Measurements from ENCODE around the gene THAP7. TPM values are rescaled to one million over a fixed set of nuclear protein-coding genes. Genes with fewer than 3 reads are reported as not detected.
A peak's percentile ranks its signal among the peaks of the same experiment; 100 is the strongest.
"Not testable (repeated sequence)": the region's sequence is repeated elsewhere in the genome, so short reads cannot be mapped to it uniquely, and the experiment has no call there.

Gene THAP7
- polyA plus RNA-seq, 4 donors: 16.0 to 28.9 (median 22.5) TPM

- DNase-seq (ENCODE audit: low read depth in 4 of 4, low spot score in 2 of 4): no peak
Observed at GRCh38 chr22:20980523-20980922, 21.4 kb downstream of the THAP7 start.

GRCh38 chr22:20979940-20980453 lies 21.9 kb downstream of the THAP7 start:
- DNase-seq (ENCODE audit: low read depth in 4 of 4, low spot score in 2 of 4): no peak

DNA sequence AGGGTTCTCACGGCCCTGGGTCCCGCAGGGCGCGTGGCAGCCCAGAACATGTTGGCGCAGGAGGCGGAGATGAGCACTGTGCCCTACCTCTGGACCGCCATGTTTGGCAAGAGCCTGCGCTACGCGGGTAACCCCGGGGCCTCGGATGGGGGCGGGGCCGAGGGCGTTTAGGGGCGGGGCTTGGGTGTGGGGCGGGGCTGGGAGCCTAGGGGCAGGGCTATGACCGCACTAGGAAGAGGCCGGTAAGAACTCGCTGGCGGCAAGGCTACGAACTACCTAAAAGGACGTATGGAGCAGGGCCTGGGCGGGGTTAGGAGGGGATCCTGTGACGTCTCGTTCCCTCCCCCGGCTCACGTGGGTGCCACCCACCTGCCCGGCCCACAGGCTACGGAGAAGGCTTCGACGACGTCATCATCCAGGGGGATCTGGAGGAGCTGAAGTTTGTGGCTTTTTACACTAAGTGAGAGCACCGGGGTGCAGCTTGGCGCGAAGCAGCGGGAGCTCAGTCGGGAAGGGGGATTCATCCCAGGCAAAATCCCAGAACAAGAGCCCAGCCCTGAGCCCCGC lies 22.6 kb downstream of the THAP7 start:
- peak in 1 of 4 donors; percentile 51 for DNase-seq (ENCODE audit: low read depth in 4 of 4, low spot score in 2 of 4)

- DNase-seq (ENCODE audit: low read depth in 4 of 4, low spot score in 2 of 4): no peak
Observed at GRCh38 chr22:20978419-20978818, 23.5 kb downstream of the THAP7 start.

DNA sequence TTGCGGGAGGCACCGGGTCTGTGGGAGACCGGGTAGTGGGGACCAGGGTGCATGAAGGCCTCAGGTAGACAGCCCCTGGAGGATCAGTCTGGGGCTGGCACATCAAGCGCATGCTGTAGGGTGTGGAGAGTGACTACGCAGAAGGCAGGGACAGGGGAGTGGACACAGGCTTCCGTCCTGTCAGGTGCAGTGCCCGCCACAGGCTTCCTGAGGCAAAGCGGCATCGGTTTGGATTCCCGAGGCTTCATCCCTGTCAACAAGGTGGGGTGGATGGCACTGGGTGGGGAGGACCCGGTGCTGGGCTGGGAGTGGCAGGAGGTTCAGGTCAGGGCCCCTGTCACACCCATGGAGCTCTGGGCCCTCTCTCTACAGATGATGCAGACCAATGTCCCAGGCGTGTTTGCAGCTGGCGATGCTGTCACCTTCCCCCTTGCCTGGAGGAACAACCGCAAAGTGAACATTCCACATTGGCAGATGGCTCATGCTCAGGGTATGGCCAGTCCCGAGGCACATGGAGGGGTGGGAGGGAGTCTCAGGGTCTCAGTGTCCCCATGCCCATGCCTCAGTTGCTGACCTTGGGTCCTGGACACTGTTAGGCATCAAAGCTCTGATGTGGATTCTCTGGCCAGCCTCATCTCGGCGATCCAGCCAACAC lies 24.3 kb downstream of the THAP7 start:
- DNase-seq (ENCODE audit: low read depth in 4 of 4, low spot score in 2 of 4): no peak

DNA sequence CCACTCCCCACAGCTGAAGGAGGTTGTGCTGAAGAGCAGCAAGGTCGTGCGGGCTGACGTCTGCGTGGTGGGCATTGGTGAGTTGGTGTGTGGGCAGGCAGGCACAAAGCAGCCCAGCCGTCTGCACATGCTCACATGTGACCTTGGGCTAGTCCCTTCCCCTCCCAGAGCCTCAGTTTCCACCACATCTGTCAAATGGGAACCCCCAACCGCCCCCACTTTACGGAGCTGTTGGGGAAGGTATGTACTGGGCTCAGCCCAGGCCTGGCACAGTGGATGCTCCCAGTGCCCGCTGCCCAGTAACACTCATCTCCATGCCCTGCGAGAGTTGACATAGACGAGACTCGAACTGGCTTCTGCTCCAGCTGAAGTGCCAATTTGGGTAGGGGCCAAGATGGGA lies 24.9 kb downstream of the THAP7 start:
- no peak for DNase-seq (ENCODE audit: low read depth in 4 of 4, low spot score in 2 of 4)

- no peak for DNase-seq (ENCODE audit: low read depth in 4 of 4, low spot score in 2 of 4)
Observed at GRCh38 chr22:20976291-20976877, 25.5 kb downstream of the THAP7 start.

DNA sequence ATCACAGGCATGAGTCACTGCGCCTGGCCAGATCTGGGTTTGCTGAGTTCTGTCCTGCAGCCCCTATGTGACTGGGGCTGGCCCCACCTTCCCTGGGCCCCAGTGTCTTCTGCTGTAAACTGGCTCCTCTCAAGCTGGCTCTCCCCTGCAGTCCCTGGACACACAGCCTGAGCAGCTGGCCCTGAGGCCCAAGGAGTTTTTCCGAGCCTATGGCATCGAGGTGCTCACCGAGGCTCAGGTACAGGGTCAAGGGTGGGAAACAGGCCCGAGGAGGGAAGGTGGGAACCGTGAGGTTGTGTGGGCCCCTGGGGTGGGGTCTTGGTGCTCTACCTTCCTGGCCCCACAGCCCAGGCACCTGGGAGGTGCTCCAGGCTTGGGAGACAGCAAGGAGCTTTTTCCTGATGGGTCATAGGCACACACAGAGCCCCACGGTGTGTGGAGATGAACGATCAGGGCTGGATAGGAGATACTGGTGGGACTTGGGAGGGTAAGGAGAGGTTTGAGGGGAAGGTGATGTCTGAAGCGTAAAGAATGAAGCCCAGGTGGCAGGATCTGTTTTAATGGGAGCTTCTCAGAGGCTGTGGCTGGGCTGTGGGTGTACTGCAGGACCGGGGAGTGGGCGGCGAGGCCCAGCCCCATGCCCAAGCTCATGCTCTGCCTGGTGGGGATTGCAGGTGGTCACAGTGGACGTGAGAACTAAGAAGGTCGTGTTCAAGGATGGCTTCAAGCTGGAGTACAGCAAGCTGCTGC lies 26.2 kb downstream of the THAP7 start:
- DNase-seq (ENCODE audit: low read depth in 4 of 4, low spot score in 2 of 4): no peak

DNA sequence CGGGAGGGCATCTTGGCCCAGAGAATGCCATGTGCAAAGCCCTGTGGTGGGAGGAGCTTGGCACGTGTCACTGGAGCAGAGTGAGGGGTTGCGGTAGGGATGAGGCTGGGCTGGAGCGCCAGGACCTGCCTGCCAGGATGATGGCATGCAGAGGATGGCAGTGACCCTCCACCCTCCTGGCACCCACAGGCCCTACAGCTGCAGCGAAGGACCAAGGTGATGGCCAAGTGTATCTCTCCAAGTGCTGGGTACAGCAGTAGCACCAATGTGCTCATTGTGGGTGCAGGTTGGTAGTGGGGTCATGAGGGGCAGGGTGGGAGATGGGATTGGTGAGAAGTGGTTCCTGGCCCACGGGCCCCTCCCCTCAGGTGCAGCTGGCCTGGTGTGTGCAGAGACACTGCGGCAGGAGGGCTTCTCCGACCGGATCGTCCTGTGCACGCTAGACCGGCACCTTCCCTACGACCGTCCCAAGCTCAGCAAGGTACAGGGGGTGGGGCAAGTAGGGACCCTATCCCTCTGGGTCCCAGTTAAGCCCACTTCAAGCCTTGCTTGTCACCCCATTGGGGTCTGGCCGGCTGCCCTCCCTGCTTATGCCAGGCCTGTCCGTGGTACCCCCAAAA lies 27.5 kb downstream of the THAP7 start:
- DNase-seq (ENCODE audit: low read depth in 4 of 4, low spot score in 2 of 4): no peak

DNA sequence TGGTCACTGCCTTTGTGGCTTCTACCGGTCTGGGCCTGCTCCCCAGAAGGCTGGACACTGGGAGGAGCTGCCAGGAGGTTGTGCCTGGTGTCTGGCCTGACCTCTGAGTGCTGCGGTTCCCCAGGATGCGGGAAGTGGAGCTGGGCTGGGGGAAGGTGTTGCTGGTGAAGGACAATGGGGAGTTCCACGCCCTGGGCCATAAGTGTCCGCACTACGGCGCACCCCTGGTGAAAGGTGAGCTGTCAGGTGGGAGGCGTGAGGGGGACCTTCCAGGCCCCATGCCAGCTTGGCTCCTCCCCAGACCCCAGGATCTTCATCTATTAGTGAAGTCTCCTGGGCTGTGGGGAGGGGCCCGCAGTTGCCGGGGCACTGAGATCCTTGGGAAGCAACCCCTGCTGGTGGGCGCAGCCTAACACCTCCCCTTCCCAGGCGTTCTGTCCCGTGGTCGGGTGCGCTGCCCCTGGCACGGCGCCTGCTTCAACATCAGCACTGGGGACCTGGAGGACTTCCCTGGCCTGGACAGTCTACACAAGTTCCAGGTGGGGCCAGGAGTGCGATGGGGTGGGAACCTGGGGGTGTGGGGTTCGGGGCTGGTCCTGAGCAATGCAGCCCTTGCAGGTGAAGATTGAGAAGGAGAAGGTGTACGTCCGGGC lies 28.2 kb downstream of the THAP7 start:
- no peak for DNase-seq (ENCODE audit: low read depth in 4 of 4, low spot score in 2 of 4)

- no peak for DNase-seq (ENCODE audit: low read depth in 4 of 4, low spot score in 2 of 4)
Observed at GRCh38 chr22:20972933-20973577, 28.9 kb downstream of the THAP7 start.

DNA sequence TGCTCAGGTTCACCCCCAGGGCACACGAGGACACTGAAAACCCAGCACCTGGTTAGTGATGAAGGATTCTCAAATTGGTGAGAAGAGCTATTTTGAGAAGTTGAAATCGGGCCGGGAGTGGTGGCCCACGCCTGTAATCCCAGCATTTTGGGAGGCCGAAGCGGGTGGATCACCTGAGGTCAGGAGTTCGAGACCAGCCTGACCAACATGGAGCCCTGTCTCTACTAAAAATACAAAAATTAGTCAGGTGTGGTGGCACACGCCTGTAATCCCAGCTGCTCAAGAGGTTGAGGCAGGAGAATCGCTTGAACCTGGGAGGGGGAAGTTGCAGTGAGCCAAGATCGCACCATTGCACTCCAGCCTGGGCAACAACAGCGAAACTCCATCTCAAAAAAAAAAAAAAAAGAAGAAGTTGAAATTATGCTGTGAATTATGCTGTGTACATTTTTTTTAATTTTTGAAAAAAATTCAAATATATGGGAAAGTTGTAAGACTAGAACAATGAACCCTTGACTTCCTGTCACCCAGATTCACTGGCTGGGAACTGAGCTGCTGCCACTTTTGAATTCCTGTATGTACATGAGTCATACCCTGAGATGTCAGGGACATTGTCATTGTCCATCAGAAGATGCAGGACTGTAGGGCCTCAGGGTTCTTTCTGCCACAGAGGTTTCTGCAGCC lies 29.8 kb downstream of the THAP7 start:
- not testable (repeated sequence) for DNase-seq (ENCODE audit: low read depth in 4 of 4, low spot score in 2 of 4)

GRCh38 chr22:20970939-20971657 lies 30.8 kb downstream of the THAP7 start:
- DNase-seq (ENCODE audit: low read depth in 4 of 4, low spot score in 2 of 4): no peak

DNA sequence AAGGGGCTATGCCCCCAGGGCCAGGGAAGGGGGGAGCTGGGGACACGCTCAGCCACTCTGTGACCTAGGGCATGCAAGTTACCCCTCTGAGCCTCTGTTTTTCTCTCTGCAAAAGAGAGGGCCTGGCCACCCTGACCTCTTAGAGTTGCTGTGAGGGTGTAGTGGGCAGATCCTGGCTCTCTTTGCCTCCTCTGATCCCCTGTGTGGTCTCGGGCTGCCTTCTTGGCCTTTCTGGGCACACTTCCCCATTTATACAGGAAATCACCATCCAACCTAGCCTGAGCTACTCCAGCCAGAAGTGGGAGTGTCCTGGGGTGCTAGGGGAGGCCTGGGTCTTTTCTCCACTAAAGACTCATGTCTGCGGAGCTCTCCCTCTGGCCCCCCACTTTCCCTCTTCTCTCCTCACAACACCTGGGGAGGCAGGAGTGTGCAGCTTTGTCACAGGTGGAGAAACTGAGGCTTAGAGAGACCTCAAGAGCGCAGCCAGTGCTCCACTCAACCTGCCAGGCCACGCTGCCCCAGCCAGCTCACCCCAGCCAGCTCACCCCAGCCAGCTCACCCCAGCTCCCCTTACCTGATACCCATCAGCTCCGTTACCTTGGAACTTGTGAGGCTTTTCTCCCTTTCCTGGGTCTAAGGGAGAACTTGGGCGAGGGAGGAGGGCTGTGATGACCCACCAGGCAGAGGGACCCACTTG lies 33.5 kb downstream of the THAP7 start:
- DNase-seq (ENCODE audit: low read depth in 4 of 4, low spot score in 2 of 4): no peak

GRCh38 chr22:20967697-20968211 lies 34.2 kb downstream of the THAP7 start:
- no peak for DNase-seq (ENCODE audit: low read depth in 4 of 4, low spot score in 2 of 4)

DNA sequence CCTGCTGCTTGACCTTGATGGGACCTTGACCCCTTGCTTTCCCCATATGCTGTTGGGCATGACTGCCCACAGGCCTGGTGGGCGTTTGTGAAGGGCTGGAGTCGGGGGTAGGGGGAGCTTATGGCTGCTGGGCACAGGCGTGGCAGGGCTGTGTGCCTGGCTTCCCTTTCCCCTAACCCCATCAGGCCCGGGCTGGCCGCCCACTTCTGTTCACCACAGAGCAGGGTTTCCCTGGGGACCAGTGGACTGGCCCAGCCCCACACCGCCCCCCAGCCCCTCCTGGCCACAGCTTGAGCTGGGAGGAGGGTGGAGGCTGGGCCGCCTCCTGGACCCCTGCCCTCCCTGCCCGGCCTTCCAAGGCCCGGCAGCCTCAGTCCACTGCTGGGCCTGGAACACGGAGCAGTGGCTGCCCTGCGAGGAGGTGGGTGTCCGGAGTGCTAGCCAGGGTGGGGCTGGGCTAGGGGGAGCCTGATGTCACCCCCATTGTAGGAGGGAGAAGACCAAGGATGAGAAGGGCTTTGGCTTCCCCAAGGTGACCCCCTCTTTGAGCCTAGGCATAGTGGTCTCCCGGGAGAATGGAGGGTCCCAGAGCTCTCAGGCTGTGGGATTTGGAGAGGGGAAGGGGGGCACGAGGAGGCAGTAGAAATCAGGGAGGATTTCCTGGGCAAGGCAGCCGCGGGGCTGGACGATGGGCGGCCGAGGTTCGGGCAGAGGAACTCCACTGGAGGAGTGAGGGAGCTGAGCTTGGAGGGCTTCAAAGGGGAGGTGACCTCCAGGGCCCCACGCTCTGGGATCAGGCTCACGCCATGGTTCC lies 34.8 kb downstream of the THAP7 start, which contains the start of gene AIFM3:
Gene AIFM3, plus strand, starts transcription at position 373 of the 814 bp plus-strand sequence. CDS start 690 bp downstream, outside the sequence.
- no peak for DNase-seq (ENCODE audit: low read depth in 4 of 4, low spot score in 2 of 4)
